HEK293 (cell line): ENCODE results near the gene TTLL12.

Experiments used
- CTCF ChIA-PET: fragments of 350-600 bp; formaldehyde crosslinking; extraction: SDS; loops from one replicate; lab custom pipeline; 2021; ENCODE audit warnings: antibody characterized with exemption; lab: Yijun Ruan, JAX
- POLR2A ChIA-PET: fragments of 300-600 bp; formaldehyde crosslinking; extraction: SDS; loops from one replicate; lab custom pipeline; 2020; ENCODE audit warnings: antibody characterized with exemption, inconsistent platforms; lab: Yijun Ruan, JAX
- H3K27ac ChIP-seq: fragments of 200-500 bp; sonication (Bioruptor generic); 2 replicates; pipeline ENCODE4 v1.5.1; 2014; ENCODE audit warnings: low read depth, low read length, control low read depth, inconsistent platforms; ENCODE audit errors: extremely low read depth
- H3K36me3 ChIP-seq, 2 experiments: fragments of 200-500 bp in 1 of 2; sonication (Bioruptor generic) in 1 of 2; 1 replicate in 1 of 2; 2 replicates in 1 of 2; pipeline ENCODE4 v1.5.1; 2014 to 2017; ENCODE audit warnings: inconsistent platforms in 2 of 2, low read length in 2 of 2; ENCODE audit not compliant: control insufficient read depth in 2 of 2, insufficient read depth in 1 of 2
- H3K4me1 ChIP-seq: fragments of 200-500 bp; sonication (Bioruptor generic); 2 replicates; pipeline ENCODE4 v1.5.1; 2014; ENCODE audit warnings: mild to moderate bottlenecking, low read length, inconsistent platforms; ENCODE audit not compliant: control insufficient read depth, insufficient read depth
- H3K4me3 ChIP-seq: 2 replicates; pipeline ENCODE4 v1.5.1; 2011; ENCODE audit warnings: low read depth, mild to moderate bottlenecking, control low read depth, low read length, moderate library complexity
- H3K9me3 ChIP-seq: fragments of 200-500 bp; sonication (Bioruptor generic); 2 replicates; pipeline ENCODE4 v1.5.1; 2014; ENCODE audit warnings: low read depth, low read length, inconsistent platforms; ENCODE audit not compliant: control insufficient read depth, insufficient read depth
- BCL11B ChIP-seq: fragments of 450-650 bp; formaldehyde crosslinking; IDR thresholded peaks from 2 replicates; pipeline ENCODE4 v1.5.1; 2016; ENCODE audit warnings: low read depth, missing biosample characterization, missing genetic modification characterization
- KLF7 ChIP-seq: fragments of 450-650 bp; formaldehyde crosslinking; IDR thresholded peaks from 2 replicates; pipeline ENCODE4 v1.5.1; 2016; ENCODE audit warnings: missing biosample characterization, missing genetic modification characterization, borderline replicate concordance
- OVOL3 ChIP-seq: fragments of 450-650 bp; formaldehyde crosslinking; IDR thresholded peaks from 2 replicates; pipeline ENCODE4 v1.5.1; 2016; ENCODE audit warnings: missing biosample characterization, missing genetic modification characterization
- ZFP69B ChIP-seq: fragments of 450-650 bp; formaldehyde crosslinking; IDR thresholded peaks from 2 replicates; pipeline ENCODE4 v1.5.1; 2016; ENCODE audit warnings: missing biosample characterization, missing genetic modification characterization
- ZIC2 ChIP-seq: fragments of 450-650 bp; formaldehyde crosslinking; IDR thresholded peaks from 2 replicates; pipeline ENCODE4 v1.5.1; 2016; ENCODE audit warnings: missing biosample characterization, missing genetic modification characterization
- ZNF132 ChIP-seq: fragments of 450-650 bp; formaldehyde crosslinking; IDR thresholded peaks from 2 replicates; pipeline ENCODE4 v1.5.1; 2017; ENCODE audit warnings: missing biosample characterization, missing genetic modification characterization, borderline replicate concordance
- ZNF157 ChIP-seq: fragments of 450-650 bp; formaldehyde crosslinking; IDR thresholded peaks from 2 replicates; pipeline ENCODE4 v1.5.1; 2016; ENCODE audit warnings: missing biosample characterization, missing genetic modification characterization
- ZNF202 ChIP-seq: fragments of 450-650 bp; formaldehyde crosslinking; IDR thresholded peaks from 2 replicates; pipeline ENCODE4 v1.5.1; 2016; ENCODE audit warnings: missing biosample characterization, missing genetic modification characterization, borderline replicate concordance
- ZNF248 ChIP-seq: fragments of 450-650 bp; formaldehyde crosslinking; IDR thresholded peaks from 2 replicates; pipeline ENCODE4 v1.5.1; 2017; ENCODE audit warnings: missing biosample characterization, missing genetic modification characterization
- ZNF341 ChIP-seq: fragments of 450-650 bp; formaldehyde crosslinking; IDR thresholded peaks from 2 replicates; pipeline ENCODE4; 2016; ENCODE audit warnings: low read depth, missing biosample characterization, missing genetic modification characterization
- ZNF354C ChIP-seq: fragments of 450-650 bp; formaldehyde crosslinking; IDR thresholded peaks from 2 replicates; pipeline ENCODE4 v1.5.1; 2016; ENCODE audit warnings: missing biosample characterization, missing genetic modification characterization, low read depth, borderline replicate concordance
- ZNF391 ChIP-seq: fragments of 450-650 bp; formaldehyde crosslinking; IDR thresholded peaks from 2 replicates; pipeline ENCODE4 v1.5.1; 2016; ENCODE audit warnings: low read depth, missing biosample characterization, missing genetic modification characterization, borderline replicate concordance
- ZNF596 ChIP-seq: fragments of 450-650 bp; IDR thresholded peaks from 2 replicates; pipeline ENCODE4 v1.5.0; 2018; ENCODE audit warnings: missing biosample characterization, mild to moderate bottlenecking, missing genetic modification characterization, moderate library complexity
- ZNF610 ChIP-seq: fragments of 450-650 bp; formaldehyde crosslinking; IDR thresholded peaks from 2 replicates; pipeline ENCODE4 v1.5.1; 2016; ENCODE audit warnings: missing biosample characterization, missing genetic modification characterization, borderline replicate concordance
- ZNF621 ChIP-seq: fragments of 450-650 bp; formaldehyde crosslinking; IDR thresholded peaks from 2 replicates; pipeline ENCODE4 v1.5.1; 2017; ENCODE audit warnings: missing biosample characterization, missing genetic modification characterization
- ZNF629 ChIP-seq: fragments of 450-650 bp; formaldehyde crosslinking; IDR thresholded peaks from 2 replicates; pipeline ENCODE4 v1.5.1; 2017; ENCODE audit warnings: missing biosample characterization, missing genetic modification characterization
- ZNF639 ChIP-seq: fragments of 450-650 bp; formaldehyde crosslinking; IDR thresholded peaks from 2 replicates; pipeline ENCODE4 v1.5.1; 2016; ENCODE audit warnings: missing biosample characterization, missing genetic modification characterization
- ZNF654 ChIP-seq: fragments of 450-650 bp; formaldehyde crosslinking; IDR thresholded peaks from 2 replicates; pipeline ENCODE4 v1.5.1; 2016; ENCODE audit warnings: low read depth, missing biosample characterization, missing genetic modification characterization
- ZNF670 ChIP-seq: fragments of 450-650 bp; formaldehyde crosslinking; IDR thresholded peaks from 2 replicates; pipeline ENCODE4 v1.5.1; 2016; ENCODE audit warnings: missing biosample characterization, missing genetic modification characterization, low read depth
- ZNF837 ChIP-seq: fragments of 450-650 bp; formaldehyde crosslinking; IDR thresholded peaks from 2 replicates; pipeline ENCODE4 v1.5.1; 2016; ENCODE audit warnings: missing biosample characterization, missing genetic modification characterization
- ZSCAN16 ChIP-seq: fragments of 450-650 bp; formaldehyde crosslinking; IDR thresholded peaks from 2 replicates; pipeline ENCODE4 v1.5.1; 2016; ENCODE audit warnings: missing biosample characterization, missing genetic modification characterization
- TF ChIP-seq, protein P1 (sequence below): fragments of 450-650 bp; formaldehyde crosslinking; IDR thresholded peaks from 2 replicates; pipeline ENCODE4 v1.5.1; 2016; ENCODE audit warnings: missing biosample characterization, missing genetic modification characterization

TTLL12 gene

DNA sequence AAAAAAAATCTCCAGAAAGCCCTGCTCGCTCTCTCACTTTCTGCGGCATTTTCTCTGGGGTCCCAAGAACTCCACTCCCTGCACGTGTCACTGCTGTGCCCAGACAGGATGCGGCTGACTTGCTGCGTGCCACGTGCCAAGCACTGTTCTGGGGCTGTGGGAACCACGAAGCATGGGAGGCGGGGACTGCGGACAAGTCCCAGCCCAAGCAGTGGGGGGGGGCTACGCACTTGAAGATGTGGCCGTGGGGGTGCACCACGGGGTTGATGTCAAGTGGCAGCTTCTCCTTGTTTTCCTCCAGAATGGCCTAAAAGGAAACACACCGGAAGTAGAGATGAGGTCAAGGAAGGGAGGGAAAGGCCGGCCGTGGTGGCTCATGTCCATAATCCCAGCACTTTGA, 10.8 kb downstream of the TTLL12 start:
- Histone ChIP-seq H3K4me1 (no peaks in the 10 kb centered on the region), H3K4me3 (no peak overlapping the region), H3K9me3 (no peaks in the 10 kb centered on the region), H3K36me3 (peaks cover 29 to 90% of the 10 kb centered on the region in 2 experiments; a peak in 2 of 3 replicates), H3K27ac (no peak overlapping the region)
- POLR2A ChIA-PET = no interaction called here
- no peak for TF ChIP-seq ZNF610 (tag by site-specific recombination)
- no peak for TF ChIP-seq ZNF202 (tag by site-specific recombination)
- TF ChIP-seq ZNF639 (tag by site-specific recombination) = no peak
- TF ChIP-seq ZNF248 (tag by site-specific recombination) = no peak
- no peak for TF ChIP-seq ZNF157
- TF ChIP-seq ZNF596 (tag by site-specific recombination) = no peak
- no peak for TF ChIP-seq ZNF670
- TF ChIP-seq ZNF391 (tag by site-specific recombination) = no peak
- TF ChIP-seq ZNF132 (tag by site-specific recombination) = no peak
- TF ChIP-seq KLF7 (tag by site-specific recombination) = no peak
- TF ChIP-seq, protein P1, sequence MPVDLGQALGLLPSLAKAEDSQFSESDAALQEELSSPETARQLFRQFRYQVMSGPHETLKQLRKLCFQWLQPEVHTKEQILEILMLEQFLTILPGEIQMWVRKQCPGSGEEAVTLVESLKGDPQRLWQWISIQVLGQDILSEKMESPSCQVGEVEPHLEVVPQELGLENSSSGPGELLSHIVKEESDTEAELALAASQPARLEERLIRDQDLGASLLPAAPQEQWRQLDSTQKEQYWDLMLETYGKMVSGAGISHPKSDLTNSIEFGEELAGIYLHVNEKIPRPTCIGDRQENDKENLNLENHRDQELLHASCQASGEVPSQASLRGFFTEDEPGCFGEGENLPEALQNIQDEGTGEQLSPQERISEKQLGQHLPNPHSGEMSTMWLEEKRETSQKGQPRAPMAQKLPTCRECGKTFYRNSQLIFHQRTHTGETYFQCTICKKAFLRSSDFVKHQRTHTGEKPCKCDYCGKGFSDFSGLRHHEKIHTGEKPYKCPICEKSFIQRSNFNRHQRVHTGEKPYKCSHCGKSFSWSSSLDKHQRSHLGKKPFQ (tag by site-specific recombination) = no peak
- TF ChIP-seq ZNF654 (tag by site-specific recombination) = no peak
- TF ChIP-seq ZNF629 (tag by site-specific recombination) = no peak
- TF ChIP-seq OVOL3 (tag by site-specific recombination) = no peak
- no peak for TF ChIP-seq ZNF837
- no peak for TF ChIP-seq ZNF621
- TF ChIP-seq ZFP69B (tag by site-specific recombination) = no peak
- CTCF ChIA-PET = no interaction called here

DNA sequence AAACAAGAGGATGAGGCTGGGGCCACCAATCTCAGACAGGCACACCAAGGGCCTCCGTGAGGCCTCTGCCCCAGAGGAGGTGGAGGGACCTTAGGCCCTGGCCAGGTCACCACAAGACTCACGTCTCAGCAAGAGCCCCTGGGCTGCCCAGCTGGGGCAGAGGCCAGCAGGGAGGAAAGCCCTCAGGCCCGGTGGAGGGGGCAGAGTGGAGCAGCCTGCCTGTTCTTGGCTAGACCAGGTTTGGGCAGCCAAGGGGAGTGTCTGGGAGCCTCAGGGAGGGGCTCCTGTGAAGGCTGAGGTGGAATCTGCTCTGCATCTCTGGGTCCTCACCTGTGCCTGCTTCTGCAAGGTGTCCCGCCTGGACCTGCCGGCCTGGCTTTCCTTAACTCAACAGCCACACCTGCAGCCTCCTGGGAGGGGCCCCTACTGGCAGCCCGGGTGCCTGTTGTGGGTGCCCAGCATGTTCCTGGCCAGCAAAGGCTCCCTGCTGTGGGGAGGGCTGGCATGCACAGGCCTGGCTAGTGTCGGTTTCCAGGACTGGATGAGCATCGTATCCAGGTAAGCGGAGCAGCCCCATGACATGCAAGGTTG, 11.9 kb downstream of the TTLL12 start:
- no peaks in the 10 kb centered on the region for H3K4me1 ChIP-seq
- ChIA-PET POLR2A (no interaction called here), CTCF (no interaction called here)
- peaks cover 35 to 90% of the 10 kb centered on the region in 2 experiments; a peak in 2 of 3 replicates for H3K36me3 ChIP-seq
- TF ChIP-seq ZIC2 (tag by site-specific recombination) (peak; percentile 84), ZSCAN16 (no peak), BCL11B (tag by site-specific recombination) (no peak), ZNF354C (tag by site-specific recombination) (no peak), ZNF341 (peak; percentile 38; the same call in 1 of the 2 replicates)
- H3K9me3 ChIP-seq = no peaks in the 10 kb centered on the region
- H3K4me3 ChIP-seq = no peak overlapping the region
- H3K27ac ChIP-seq = no peak overlapping the region
